Measurements from ENCODE around the gene FKBP5. TPM values are rescaled to one million over a fixed set of nuclear protein-coding genes. Genes with fewer than 3 reads are reported as not detected.

Gene FKBP5
- total and polyA plus RNA-seq, 2 donors from 2014 or later, result 45.6 to 267 TPM

GRCh38 chr6:35564733-35565132 is 124.0 kb downstream of the FKBP5 start:
- no peak for DNase-seq
- intact Hi-C loops (cut with DNase I), result no loop called here
- FAIRE-seq, result no peak
- Histone ChIP-seq H3K36me3 (ENCODE audit: control insufficient read depth in 2 of 3, insufficient read depth in 3 of 3, low read length in 3 of 3) (no peaks in the 10 kb centered on the region), H3K9me3 (ENCODE audit: control insufficient read depth in 2 of 3, insufficient read depth in 1 of 3, low read length in 3 of 3) (no peaks in the 10 kb centered on the region), H3K9ac (ENCODE audit: low read length in 3 of 3) (no peak overlapping the region), H3K4me3 (ENCODE audit: low read length in 3 of 3) (no peak overlapping the region), H3K4me1 (ENCODE audit: control insufficient read depth in 2 of 3, insufficient read depth in 2 of 3, low read depth in 1 of 3, low read length in 3 of 3) (no peaks in the 10 kb centered on the region), H3K27me3 (ENCODE audit: control insufficient read depth, insufficient read depth, low read length) (no peaks in the 10 kb centered on the region), H3K27ac (ENCODE audit: low read depth in 2 of 2, low read length in 2 of 2) (no peak overlapping the region)
- TF ChIP-seq, protein P1, sequence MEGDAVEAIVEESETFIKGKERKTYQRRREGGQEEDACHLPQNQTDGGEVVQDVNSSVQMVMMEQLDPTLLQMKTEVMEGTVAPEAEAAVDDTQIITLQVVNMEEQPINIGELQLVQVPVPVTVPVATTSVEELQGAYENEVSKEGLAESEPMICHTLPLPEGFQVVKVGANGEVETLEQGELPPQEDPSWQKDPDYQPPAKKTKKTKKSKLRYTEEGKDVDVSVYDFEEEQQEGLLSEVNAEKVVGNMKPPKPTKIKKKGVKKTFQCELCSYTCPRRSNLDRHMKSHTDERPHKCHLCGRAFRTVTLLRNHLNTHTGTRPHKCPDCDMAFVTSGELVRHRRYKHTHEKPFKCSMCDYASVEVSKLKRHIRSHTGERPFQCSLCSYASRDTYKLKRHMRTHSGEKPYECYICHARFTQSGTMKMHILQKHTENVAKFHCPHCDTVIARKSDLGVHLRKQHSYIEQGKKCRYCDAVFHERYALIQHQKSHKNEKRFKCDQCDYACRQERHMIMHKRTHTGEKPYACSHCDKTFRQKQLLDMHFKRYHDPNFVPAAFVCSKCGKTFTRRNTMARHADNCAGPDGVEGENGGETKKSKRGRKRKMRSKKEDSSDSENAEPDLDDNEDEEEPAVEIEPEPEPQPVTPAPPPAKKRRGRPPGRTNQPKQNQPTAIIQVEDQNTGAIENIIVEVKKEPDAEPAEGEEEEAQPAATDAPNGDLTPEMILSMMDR (IDR thresholded peaks at IDR 0.05; ENCODE audit: borderline replicate concordance, extremely low read depth, insufficient read depth), result no peak

DNA sequence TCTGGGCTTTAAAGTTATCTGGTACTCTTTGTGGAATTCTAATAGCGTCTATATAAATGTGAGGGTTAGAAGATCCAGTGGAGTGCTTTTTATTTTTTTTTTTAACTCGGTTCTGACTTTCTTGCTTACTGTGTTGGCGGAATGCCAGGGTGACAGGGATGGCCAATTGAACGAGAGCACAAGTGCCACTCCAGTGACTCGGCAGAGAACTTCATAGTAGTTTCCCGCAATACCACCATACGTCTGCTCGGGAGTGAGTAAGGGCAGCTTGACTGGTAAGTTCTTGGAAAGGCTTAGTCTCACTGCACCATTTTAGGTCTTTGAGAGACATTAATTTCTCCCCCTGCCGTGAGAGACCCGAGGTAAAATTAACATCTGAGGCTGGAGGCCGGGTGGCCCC is 126.7 kb downstream of the FKBP5 start:
- DNase-seq (peak in 3 of 5 donors; percentile 25 to 65 (median 49)), FAIRE-seq (no peak)
- TF ChIP-seq, protein P1 (IDR thresholded peaks at IDR 0.05; ENCODE audit: borderline replicate concordance, extremely low read depth, insufficient read depth), result no peak
- no peak overlapping the region for H3K27ac ChIP-seq (ENCODE audit: low read depth in 2 of 2, low read length in 2 of 2)
- H3K4me1 ChIP-seq (ENCODE audit: control insufficient read depth in 2 of 3, insufficient read depth in 2 of 3, low read depth in 1 of 3, low read length in 3 of 3), result no peaks in the 10 kb centered on the region
- intact Hi-C loops (cut with DNase I), result no loop called here
- no peak overlapping the region for H3K4me3 ChIP-seq (ENCODE audit: low read length in 3 of 3)
- no peak overlapping the region for H3K9ac ChIP-seq (ENCODE audit: low read length in 3 of 3)
- H3K36me3 ChIP-seq (ENCODE audit: control insufficient read depth in 2 of 3, insufficient read depth in 3 of 3, low read length in 3 of 3), result no peaks in the 10 kb centered on the region
- H3K9me3 ChIP-seq (ENCODE audit: control insufficient read depth in 2 of 3, insufficient read depth in 1 of 3, low read length in 3 of 3), result no peaks in the 10 kb centered on the region
- no peaks in the 10 kb centered on the region for H3K27me3 ChIP-seq (ENCODE audit: control insufficient read depth, insufficient read depth, low read length)

DNA sequence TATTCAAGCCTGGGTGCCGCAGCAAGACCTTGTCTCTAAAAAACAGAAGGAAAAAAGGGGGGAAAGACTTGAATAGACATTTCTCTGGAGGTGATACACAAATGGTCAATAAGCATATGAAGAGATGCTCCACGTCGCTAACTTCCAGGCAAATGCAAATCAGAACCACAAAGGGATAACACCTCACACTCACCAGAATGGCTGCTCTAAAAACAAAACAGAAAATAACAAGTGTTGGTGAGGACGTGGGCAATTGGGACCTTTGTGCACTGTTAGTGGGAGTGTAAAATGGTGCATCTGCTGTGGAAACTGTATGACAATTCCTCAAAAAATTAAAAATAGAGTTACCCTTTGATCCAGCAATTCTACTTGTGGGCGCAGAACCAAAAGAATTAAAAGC is 127.6 kb downstream of the FKBP5 start:
- DNase-seq (no peak), FAIRE-seq (no peak)
- intact Hi-C loops (cut with DNase I), result no loop called here
- Histone ChIP-seq H3K9me3 (ENCODE audit: control insufficient read depth in 2 of 3, insufficient read depth in 1 of 3, low read length in 3 of 3) (no peaks in the 10 kb centered on the region), H3K9ac (ENCODE audit: low read length in 3 of 3) (no peak overlapping the region), H3K27ac (ENCODE audit: low read depth in 2 of 2, low read length in 2 of 2) (no peak overlapping the region), H3K27me3 (ENCODE audit: control insufficient read depth, insufficient read depth, low read length) (no peaks in the 10 kb centered on the region), H3K36me3 (ENCODE audit: control insufficient read depth in 2 of 3, insufficient read depth in 3 of 3, low read length in 3 of 3) (no peaks in the 10 kb centered on the region), H3K4me1 (ENCODE audit: control insufficient read depth in 2 of 3, insufficient read depth in 2 of 3, low read depth in 1 of 3, low read length in 3 of 3) (no peaks in the 10 kb centered on the region), H3K4me3 (ENCODE audit: low read length in 3 of 3) (no peak overlapping the region)
- TF ChIP-seq, protein P1 (IDR thresholded peaks at IDR 0.05; ENCODE audit: borderline replicate concordance, extremely low read depth, insufficient read depth), result no peak

- Histone ChIP-seq H3K36me3 (ENCODE audit: control insufficient read depth in 2 of 3, insufficient read depth in 3 of 3, low read length in 3 of 3) (no peaks in the 10 kb centered on the region), H3K4me3 (ENCODE audit: low read length in 3 of 3) (no peak overlapping the region), H3K9me3 (ENCODE audit: control insufficient read depth in 2 of 3, insufficient read depth in 1 of 3, low read length in 3 of 3) (no peaks in the 10 kb centered on the region), H3K4me1 (ENCODE audit: control insufficient read depth in 2 of 3, insufficient read depth in 2 of 3, low read depth in 1 of 3, low read length in 3 of 3) (no peaks in the 10 kb centered on the region), H3K9ac (ENCODE audit: low read length in 3 of 3) (no peak overlapping the region), H3K27ac (ENCODE audit: low read depth in 2 of 2, low read length in 2 of 2) (no peak overlapping the region), H3K27me3 (ENCODE audit: control insufficient read depth, insufficient read depth, low read length) (no peaks in the 10 kb centered on the region)
- FAIRE-seq (no peak), DNase-seq (peak in 3 of 5 donors; percentile 53 to 65 (median 55))
- TF ChIP-seq, protein P1 (IDR thresholded peaks at IDR 0.05; ENCODE audit: borderline replicate concordance, extremely low read depth, insufficient read depth), result no peak
- intact Hi-C loops (cut with DNase I), result no loop called here
Observed at GRCh38 chr6:35558571-35558970, 130.1 kb downstream of the FKBP5 start.

All from kidney (tissue), 14 donors.